GM21723 (cell line): ENCODE measurements around the gene LRCH3.
A peak's percentile ranks its signal among the peaks of the same experiment; 100 is the strongest.
"Not testable (repeated sequence)": the region's sequence is repeated elsewhere in the genome, so short reads cannot be mapped to it uniquely, and the experiment has no call there.

Experiments used
- ATAC-seq: cut with Tn5 transposase; IDR thresholded peaks from one replicate; pipeline ENCODE4 v1.9.1; 2021; ENCODE audit warnings: mild to moderate bottlenecking, moderate library complexity; ENCODE audit not compliant: unreplicated experiment

LRCH3 gene

DNA sequence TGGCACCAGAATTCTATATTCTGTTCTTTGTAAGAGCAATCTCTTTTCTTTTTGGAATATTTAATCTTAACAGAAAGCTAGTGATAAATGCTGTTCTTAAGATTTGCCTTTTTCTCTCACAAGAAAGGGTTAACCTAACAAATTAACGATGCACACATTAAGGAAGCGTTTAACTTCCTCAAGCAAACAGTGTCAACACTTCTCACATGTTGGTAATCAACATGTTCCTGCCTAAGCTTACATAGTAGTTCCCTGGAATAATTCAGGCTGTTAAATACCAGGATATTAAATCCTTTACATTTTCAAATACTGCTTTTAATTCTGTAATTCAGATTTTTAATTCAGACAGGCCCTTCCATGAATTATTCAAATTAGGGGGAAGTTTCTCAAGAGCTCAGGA is 91.5 kb downstream of the LRCH3 start:
- no peak for ATAC-seq

DNA sequence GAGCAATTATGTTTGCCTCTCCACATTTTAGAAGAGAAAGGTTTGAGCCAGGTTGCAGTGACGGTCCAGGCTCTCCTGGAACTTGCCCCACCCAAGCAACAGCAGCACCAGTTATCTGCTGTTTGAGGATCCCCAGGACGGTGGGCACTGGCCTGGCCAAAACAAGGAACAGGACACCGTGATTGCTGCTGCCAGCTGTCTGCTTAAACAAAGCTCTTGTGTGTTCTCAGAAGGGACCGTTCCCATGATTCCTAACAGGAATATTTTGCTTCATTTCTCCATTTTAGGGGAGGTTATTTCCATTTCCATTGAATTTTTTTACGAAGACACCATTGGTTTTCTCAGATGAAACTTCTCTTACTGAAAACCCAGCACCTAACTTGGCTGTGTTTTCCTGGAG is 92.5 kb downstream of the LRCH3 start:
- no peak for ATAC-seq

DNA sequence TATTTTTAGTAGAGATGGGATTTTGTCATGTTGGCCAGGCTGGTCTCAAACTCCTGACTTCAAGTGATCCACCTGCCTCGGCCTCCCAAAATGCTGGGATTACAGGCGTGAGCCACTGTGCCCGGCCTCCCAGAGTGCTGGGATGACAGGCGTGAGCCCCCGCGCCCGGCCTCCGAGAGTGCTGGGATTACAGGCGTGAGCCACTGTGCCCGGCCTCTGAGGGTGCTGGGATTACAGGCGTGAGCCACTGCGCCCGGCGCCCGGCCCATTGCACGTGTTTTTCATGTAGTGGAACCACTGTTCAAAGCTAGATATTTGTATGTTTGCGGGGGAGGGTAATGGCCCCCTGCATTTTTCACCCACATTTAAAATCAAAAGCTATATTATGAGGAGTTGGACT is 93.3 kb downstream of the LRCH3 start:
- ATAC-seq: not testable (repeated sequence)

DNA sequence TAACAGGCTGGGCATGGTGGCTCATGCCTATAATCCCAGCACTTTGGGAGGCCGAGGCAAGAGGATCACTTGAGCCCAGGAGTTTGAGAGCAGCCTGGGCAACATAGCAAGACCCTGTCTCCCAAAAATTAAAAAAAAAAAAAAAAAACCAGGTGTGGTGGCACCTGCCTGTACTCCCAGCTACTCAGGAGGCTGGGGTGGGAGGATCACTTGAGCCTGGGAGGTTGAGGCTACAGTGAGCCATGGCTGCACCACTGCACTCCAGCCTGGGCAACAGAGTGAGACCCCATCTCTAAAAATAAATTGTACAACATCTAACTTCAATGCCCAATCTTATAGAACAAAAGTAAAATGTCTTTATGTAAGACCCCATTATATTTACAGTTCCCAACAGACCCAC is 95.0 kb downstream of the LRCH3 start:
- not testable (repeated sequence) for ATAC-seq

DNA sequence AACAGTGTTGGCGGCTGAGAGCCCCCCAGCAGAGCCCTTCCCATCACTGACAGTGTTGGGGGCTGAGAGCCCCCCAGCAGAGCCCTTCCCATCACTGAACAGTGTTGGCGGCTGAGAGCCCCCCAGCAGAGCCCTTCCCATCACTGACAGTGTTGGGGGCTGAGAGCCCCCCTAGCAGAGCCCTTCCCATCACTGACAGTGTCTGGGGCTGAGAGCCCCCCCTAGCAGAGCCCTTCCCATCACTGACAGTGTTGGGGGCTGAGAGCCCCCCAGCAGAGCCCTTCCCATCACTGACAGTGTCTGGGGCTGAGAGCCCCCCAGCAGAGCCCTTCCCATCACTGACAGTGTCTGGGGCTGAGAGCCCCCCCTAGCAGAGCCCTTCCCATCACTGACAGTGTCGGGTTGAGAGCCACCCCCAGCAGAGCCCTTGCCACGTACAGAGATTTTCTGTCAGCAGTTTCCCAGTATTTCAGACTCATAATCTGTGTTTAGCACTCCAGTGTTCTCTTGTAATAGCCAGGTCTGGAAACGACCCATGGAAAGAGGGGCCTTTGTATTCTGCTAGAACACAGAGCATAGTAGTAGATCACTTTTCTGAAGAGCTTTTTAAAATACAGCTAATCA is 96.5 kb downstream of the LRCH3 start:
- ATAC-seq: not testable (repeated sequence)

DNA sequence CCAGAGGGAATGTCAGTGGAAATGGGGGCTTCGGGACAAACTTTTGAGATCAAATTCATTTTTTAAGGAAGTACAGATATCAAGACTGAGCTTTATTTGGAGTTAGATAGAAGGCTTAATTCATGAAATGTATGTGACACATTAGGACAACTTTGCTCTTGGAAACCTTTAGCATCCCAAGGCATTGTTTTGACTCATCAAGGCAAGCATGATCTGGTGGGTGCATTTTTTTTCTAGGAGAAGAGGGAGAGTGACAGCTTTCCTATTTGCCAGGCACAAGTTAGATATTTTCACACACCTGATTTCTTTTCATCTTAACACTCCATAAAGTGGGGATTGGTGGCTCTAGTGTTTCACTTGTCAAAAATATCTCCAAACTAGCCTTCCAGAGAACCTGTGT is 97.5 kb downstream of the LRCH3 start:
- no peak for ATAC-seq

DNA sequence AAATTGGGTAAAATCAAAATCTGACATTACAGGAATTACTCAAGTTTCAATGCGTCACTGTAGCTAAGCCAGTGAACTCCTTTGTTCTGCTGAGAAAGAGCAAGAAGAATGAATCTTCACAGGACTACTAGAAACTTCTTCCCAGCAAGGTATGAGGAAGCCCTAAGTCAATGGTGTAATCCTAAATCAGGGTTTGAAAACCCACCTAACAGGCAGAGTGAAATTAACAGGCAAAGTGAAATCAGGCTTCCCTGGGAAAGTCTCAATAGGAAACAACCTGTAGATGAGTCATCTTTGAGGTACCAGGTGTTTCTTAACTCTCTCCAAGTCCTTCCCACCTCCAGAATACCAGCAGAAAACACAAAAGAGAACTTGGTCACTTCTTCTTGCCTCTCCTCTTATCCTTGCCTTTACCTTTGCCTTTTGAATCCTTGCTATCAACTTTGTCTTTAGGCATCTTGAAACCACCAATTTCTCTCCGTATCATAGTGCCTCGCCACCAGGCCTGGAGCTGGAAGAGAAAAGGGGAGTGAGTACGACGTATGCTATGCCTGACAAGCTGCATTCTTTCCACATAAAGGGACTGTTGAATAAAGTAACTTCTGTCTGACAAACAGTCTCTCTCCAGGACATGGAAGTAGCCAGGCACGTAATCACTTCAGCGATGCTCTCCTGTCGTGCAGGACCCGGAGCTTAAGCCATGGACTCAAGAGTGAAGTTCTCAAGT is 98.3 kb downstream of the LRCH3 start:
- no peak for ATAC-seq

DNA sequence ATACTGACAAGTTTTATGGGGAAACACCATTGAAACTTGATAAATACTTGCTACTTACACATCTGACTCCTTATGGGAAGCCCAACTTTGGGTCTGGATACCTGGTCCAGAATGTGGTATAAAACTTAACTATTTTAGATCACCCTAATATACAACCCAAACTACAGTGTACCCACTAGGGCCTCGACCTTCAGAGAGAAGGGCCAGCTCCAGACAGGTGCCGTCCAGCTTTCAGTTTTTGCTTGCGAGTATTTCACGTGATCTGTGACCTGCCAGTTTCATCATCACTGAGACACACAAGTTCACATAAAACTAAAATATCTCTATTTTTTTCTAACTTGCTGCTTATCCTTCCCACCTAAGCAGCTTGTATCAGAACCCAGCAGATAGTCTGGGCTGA is 99.6 kb downstream of the LRCH3 start:
- no peak for ATAC-seq

DNA sequence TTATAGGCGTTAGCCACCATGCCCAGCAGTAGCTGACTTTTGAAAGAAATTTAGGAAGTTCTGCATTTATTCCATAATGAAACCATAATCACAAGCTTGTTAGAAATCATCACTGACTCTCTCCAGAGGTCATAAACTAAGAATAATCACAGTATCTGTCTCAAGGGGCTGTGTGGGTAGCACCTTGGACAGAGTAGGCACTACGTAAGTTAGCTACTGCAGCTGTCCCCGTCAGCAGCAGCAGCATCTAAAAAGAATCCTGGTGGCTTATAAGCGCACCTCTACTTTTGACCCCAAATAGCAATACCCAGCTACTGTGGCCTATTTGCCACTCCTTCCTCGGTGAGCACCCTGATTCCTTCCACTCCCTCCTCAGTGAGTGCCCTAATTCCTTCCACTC is 101.1 kb downstream of the LRCH3 start:
- no peak for ATAC-seq

DNA sequence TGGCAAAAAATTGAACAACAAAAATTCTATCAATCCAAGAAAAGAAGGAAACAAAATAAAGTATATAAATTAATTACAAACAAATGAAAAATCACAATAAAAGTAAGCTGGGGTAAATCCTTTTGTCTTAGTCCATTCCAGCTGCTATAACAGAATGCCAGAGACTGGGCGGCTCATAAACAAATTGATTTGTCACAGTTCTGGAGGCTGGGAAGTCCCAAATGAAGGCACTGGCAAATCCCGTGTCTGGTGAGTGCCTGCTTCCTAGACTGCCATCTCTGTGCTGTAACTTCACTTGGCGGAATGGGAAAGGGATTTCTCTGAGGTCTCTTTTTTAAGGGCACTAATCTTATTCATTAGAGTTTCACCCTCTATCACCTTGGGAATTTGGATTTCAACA is 105.4 kb downstream of the LRCH3 start:
- ATAC-seq: no peak

DNA sequence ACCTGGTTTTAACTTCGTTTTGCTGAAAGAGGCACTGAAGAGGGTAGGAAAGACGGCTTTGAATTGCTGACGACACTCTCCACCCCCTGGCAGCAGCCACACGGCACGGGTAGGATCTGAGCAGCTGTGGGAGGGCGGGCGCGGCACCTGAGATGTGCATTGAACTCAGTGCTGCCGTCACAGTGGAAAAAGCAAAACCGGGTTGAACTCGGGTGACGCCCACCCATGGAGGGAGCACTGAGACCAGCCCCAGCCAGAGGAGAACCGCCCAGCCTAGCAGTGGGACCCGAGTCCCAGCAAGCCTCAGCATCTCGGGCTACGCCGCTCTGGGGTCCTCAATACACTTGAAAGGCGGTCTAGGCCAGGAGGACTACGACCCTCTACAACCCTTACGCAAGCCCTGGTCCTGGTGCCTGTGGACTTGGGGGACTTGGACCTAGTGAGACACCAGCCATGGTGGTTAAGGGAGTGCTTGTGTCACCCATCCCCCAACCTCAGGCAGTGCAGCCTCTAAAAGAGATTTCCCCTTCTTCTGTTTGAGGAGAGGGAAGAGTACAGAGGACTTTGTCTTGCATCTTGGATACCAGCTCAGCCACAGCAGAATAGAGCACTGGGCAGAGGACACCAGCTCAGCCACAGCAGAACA is 108.9 kb downstream of the LRCH3 start:
- ATAC-seq: no peak

DNA sequence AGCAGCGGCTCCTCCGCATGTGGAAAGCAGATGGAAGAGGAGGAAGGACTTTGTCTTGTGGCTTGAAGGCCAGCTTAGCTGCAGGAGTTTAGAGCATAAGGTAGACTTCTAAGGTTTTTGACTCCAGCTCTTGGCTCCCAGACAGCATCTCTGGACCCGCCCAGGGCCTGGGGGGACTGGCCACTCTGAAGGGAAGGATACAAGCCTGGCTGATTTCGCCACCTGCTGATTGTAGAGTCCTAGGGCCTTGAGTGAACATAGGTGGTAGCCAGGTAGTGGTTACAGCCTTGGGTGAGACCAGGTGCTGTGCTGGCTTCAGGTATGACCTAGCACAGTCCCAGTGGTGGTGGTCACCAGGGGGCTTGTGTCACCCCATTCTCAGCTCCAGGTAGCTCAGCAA is 110.6 kb downstream of the LRCH3 start:
- ATAC-seq: no peak

DNA sequence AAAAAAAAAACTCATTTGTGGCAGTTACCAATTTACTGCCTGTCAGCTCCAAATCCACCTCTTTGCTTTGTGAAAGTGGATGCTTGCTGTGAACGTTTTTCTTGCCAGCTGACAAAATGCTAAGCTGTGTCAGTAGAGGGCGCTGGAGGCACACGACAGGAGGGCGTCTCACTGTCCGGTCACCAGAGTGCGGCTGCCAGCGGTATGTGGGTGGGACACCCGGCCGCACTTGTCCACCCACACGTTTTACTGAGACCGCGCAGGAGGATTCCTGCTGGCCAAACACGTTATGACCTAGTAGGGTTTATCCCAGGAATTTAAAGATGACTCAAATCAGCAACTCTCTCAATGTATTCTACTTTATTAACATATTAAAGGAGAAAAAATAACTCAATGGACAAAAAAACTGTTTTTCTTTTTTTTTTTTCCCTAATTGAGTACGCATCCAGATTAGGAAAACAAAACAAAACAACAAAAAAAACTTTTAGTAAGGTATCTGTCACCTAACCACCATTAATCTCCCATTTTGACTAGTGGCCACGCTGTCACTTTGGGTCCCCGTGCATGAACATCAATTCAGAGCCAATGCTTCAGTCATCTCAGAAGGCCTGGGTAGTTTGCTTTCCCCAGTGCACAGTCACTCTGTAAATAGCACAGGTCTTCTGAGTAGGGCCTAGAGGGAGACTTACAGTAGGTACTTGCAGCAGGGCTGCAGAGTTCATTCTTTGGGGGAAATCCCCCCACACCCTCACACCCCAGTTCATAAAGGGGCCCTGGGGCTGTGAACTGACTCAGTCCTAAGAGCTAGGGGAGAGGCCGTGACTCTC is 115.2 kb downstream of the LRCH3 start:
- ATAC-seq: peak; percentile 88

DNA sequence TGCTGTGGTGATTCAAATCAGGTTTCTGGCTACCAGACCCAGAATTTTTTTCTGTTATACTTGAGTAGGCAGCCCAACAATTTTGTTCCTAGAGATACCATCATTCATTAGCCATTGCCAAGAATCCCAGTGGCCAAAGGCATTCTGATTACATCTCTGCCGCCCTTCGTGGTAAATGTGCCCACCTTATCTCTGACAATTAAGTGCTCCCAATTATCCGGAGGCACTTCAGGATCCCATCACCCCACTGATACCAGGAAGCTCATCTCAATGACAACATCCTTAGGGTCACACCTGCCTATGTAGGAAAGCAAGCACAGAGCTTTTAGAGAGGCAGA is 115.8 kb downstream of the LRCH3 start:
- no peak for ATAC-seq

DNA sequence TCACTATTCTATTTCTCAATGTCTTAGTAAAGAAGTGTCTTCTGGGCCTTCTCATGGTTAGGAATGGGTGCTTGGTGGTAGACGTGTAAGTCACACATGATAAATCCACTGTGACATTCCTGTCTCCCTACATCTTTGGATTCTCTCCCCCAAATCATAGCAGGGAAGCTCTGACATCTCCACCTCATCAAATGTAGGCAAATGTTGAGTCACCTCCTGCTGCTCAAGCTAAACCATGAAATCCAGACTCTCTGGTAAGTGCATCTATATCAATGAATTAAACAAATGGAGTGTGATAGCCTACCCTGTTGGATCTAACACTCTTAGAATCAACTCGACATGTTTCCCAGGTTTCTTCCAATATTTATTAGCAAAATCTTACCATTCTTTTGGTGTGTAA is 116.1 kb downstream of the LRCH3 start:
- ATAC-seq: no peak

DNA sequence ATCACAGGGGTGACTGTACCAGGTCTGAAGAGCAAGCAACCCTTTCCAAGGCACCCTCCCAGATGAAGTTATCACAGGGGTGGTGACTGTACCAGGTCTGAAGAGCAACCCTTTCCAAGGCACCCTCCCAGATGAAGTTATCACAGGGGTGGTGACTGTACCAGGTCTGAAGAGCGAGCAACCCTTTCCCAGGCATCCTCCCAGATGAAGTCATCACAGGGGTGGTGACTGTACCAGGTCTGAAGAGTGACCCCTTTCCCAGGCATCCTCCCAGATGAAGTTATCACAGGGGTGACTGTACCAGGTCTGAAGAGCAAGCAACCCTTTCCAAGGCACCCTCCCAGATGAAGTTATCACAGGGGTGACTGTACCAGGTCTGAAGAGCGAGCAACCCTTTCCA is 117.5 kb downstream of the LRCH3 start:
- not testable (repeated sequence) for ATAC-seq

DNA sequence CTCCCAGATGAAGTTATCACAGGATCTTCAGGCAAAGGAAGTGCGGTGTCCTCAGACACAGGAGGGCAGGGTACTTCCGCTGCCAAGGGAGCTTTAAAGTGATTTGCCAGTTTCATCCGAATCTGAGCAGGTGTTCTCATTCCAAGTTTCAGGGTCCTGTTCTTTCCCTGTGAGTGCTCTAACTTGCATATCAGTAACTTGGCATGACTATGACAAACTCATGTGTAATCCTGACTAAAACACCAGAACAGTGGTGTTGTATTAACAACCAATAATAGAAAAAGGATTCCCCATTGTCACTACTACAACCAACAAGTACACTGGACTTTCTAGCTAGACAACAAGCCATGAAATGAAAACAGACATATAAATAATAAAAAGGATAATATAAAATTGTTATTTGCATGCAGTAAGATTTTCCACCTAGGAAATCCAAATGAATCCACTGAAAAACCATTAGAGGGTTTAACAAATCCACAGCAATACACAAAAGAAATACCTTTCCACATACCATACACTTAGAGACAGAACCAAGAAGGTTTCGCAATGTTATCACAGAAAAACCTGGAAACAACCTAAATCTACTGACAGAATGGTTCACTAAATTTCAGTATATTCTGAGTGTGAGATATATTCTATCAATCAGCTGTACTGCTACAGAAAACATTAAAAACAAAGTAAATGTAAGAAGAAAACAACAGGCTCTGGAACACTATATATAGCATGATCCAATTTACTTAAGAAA is 118.1 kb downstream of the LRCH3 start:
- no peak for ATAC-seq

DNA sequence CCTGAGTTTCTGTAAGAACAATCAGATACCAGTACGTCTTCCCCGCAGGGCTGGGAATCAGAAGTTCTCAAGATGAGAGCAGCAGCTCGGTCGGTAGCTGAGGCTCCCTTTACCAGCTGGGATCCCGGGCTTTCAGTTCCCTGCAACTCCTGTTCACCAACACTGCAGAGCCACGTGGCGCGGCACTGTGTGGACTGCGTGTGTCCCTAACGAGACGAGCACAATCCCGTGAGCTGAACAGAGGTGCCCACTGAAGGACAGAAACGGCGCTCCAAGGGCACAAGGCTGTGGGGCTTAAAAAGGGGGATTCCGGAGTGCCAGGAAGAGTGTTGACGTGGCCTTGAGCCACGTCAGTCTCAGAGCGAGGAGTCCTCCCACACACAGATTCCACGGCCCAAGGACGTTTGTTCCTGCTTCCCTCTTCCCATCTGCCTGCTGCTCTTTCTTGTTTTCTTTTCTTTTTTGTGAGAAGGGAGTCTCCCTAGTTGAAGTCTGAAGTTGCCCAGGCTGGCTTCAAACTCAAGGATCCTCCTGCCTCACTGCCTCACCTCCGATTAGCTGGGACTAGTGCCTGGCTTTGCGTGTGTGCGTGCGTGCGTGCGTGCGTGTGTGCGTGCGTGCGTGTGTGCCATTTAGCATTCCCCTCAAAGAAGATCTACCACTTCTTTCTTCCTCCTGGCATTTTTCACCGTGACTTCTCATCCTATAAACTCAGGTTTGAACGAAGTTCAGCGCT is 121.9 kb downstream of the LRCH3 start:
- no peak for ATAC-seq

DNA sequence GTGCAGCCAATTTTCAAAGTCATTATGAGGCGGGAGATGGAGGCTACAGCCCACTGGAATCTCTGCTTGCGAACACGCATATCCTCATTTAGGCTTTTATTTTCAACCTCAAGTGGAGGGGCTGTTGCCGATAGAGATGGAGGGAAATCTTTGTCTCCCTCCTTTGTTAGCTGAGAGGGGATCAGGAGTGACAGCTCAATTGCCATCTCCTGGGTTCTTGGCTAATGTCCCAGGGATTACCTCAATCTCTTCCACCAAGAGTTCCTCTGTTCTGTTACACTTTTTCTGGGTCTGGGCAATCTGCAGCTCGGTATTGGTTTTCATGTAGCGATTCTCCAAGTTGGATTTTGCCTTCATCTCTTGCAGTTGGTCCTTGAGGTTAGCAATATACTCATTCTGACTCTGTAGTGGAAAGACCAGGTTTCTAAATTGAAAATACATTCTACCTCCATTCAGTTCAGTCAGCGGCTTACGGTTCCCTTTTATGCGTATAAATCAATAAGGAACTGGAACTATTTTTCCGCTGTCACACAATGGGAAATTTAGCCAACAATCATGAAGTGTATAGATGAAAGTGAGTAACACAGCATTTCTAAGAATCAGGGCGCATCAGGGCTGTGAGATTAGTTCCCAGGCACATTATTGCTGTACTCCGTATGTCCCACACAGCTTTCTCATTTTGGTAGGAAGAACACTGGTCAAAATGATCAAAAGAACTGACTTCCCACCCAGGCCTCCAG is 122.8 kb downstream of the LRCH3 start:
- ATAC-seq: no peak
